H1 (cell line): ENCODE results near the gene E2F8. TPM values are rescaled to one million over a fixed set of nuclear protein-coding genes. Genes with fewer than 3 reads are reported as not detected.

ENCODE experiments used
- CTCF ChIA-PET: fragments of 300-600 bp; sonication (Branson Sonifier 250); formaldehyde crosslinking; loops from one replicate; lab custom pipeline; 2021; ENCODE audit not compliant: partially characterized antibody; lab: Charles Lee
- POLR2A ChIA-PET: fragments of 300-600 bp; sonication (Branson Sonifier 250); formaldehyde crosslinking; loops from one replicate; lab custom pipeline; 2021; ENCODE audit warnings: inconsistent platforms; ENCODE audit not compliant: partially characterized antibody; lab: Charles Lee
- DNase-seq, 2 experiments: peaks; one replicate each; pipeline versions ENCODE4 v3.0.0 to v3.0.0-alpha.2; 2010 to 2022; ENCODE audit warnings: low spot score in 2 of 2, low read depth in 1 of 2, mixed read lengths in 1 of 2
- FAIRE-seq: peaks from 2 replicates; lab custom pipeline; 2011; peaks lifted over from hg19 to GRCh38; lab: Jason Lieb, UNC
- H2AFZ ChIP-seq: 2 replicates; pipeline ENCODE4 v1.8.1; 2012; ENCODE audit warnings: low read length, inconsistent platforms
- H2AK5ac ChIP-seq: 2 replicates; pipeline ENCODE4 v1.6.1; 2013; ENCODE audit warnings: low read depth, low read length
- H2BK120ac ChIP-seq: replicated peaks from 2 replicates; pipeline ENCODE3; 2013; ENCODE audit warnings: low read depth, low read length, inconsistent platforms
- H2BK12ac ChIP-seq: 2 replicates; pipeline ENCODE4 v1.6.1; 2013; ENCODE audit warnings: low read depth, low read length
- H2BK15ac ChIP-seq: 2 replicates; pipeline ENCODE4 v1.6.1; 2013; ENCODE audit warnings: low read length
- H2BK20ac ChIP-seq: 2 replicates; pipeline ENCODE4 v1.6.1; 2013; ENCODE audit warnings: low read length
- H2BK5ac ChIP-seq: 2 replicates; pipeline ENCODE4 v1.6.1; 2013; ENCODE audit warnings: low read depth, low read length
- H3K14ac ChIP-seq: 2 replicates; pipeline ENCODE4 v1.6.1; 2013; ENCODE audit warnings: inconsistent platforms; ENCODE audit not compliant: insufficient read length
- H3K18ac ChIP-seq: 2 replicates; pipeline ENCODE4 v1.6.1; 2013; ENCODE audit warnings: low read length; ENCODE audit errors: extremely low read depth
- H3K23ac ChIP-seq: 2 replicates; pipeline ENCODE4 v1.6.1; 2013; ENCODE audit warnings: inconsistent platforms; ENCODE audit not compliant: insufficient read length
- H3K23me2 ChIP-seq: 2 replicates; pipeline ENCODE4 v1.6.1; 2013; ENCODE audit warnings: low read depth, low read length
- H3K27ac ChIP-seq: 2 replicates; pipeline ENCODE4 v1.6.1; 2011; ENCODE audit warnings: low read depth, low read length, inconsistent platforms
- H3K27me3 ChIP-seq, 4 experiments: replicated peaks in 1 of 4; 1 replicate in 1 of 4; 2 replicates in 3 of 4; pipeline versions ENCODE4 v1.6.1 to v1.8.1; 2011 to 2013; ENCODE audit warnings: low read length in 3 of 4, mild to moderate bottlenecking in 3 of 4, inconsistent platforms in 2 of 4, mixed read lengths in 2 of 4, moderate library complexity in 1 of 4; ENCODE audit not compliant: control insufficient read depth in 3 of 4, insufficient read depth in 3 of 4; ENCODE audit errors: extremely low read depth in 1 of 4
- H3K36me3 ChIP-seq, 4 experiments: 2 replicates each; pipeline versions ENCODE4 v1.6.1 to v1.8.1; 2011 to 2013; ENCODE audit warnings: mild to moderate bottlenecking in 4 of 4, low read length in 3 of 4, moderate library complexity in 2 of 4, control low read depth in 1 of 4, inconsistent platforms in 1 of 4; ENCODE audit not compliant: insufficient read depth in 4 of 4, control insufficient read depth in 2 of 4
- H3K4ac ChIP-seq: replicated peaks from 2 replicates; pipeline ENCODE3; 2013; ENCODE audit warnings: low read length, low read depth, mixed read lengths, inconsistent platforms; ENCODE audit not compliant: insufficient read length
- H3K4me1 ChIP-seq, 4 experiments: replicated peaks in 1 of 4; 1 replicate in 1 of 4; 2 replicates in 3 of 4; pipeline versions ENCODE4 v1.6.1 to v1.8.1; 2011 to 2013; ENCODE audit warnings: low read length in 3 of 4, inconsistent platforms in 2 of 4, mixed read lengths in 1 of 4; ENCODE audit not compliant: insufficient read depth in 4 of 4, control insufficient read depth in 3 of 4
- H3K4me2 ChIP-seq, 2 experiments: 2 replicates each; pipeline versions ENCODE4 v1.6.1 to v1.8.1; 2011 to 2013; ENCODE audit warnings: low read depth in 2 of 2, low read length in 2 of 2, control low read depth in 1 of 2, inconsistent platforms in 1 of 2, mild to moderate bottlenecking in 1 of 2; ENCODE audit not compliant: insufficient read depth in 1 of 2
- H3K4me3 ChIP-seq, 4 experiments: fragments of 200-600, 300-600 bp in 1 of 4; sonication (generic), shearing (Covaris generic), sonication (Bioruptor Twin) in 1 of 4; 2 replicates each; pipeline versions ENCODE4 v1.5.1 to v1.8.1; 2011 to 2016; ENCODE audit warnings: low read length in 4 of 4, low read depth in 3 of 4, control low read depth in 2 of 4, inconsistent platforms in 2 of 4, mild to moderate bottlenecking in 2 of 4, mixed read lengths in 1 of 4, moderate library complexity in 1 of 4; ENCODE audit not compliant: insufficient read depth in 2 of 4; ENCODE audit errors: extremely low read depth in 1 of 4
- H3K56ac ChIP-seq: replicated peaks from 2 replicates; pipeline ENCODE3; 2013; ENCODE audit warnings: low read depth, mild to moderate bottlenecking, mixed read lengths, low read length, inconsistent platforms; ENCODE audit not compliant: insufficient read length
- H3K79me1 ChIP-seq: 2 replicates; pipeline ENCODE4 v1.6.1; 2013; ENCODE audit warnings: low read depth, low read length, control low read depth
- H3K79me2 ChIP-seq, 2 experiments: 2 replicates each; pipeline versions ENCODE4 v1.6.1 to v1.8.1; 2012 to 2013; ENCODE audit warnings: low read length in 2 of 2, mild to moderate bottlenecking in 2 of 2, inconsistent platforms in 1 of 2; ENCODE audit not compliant: insufficient read depth in 2 of 2, control insufficient read depth in 1 of 2
- H3K9ac ChIP-seq, 4 experiments: replicated peaks in 1 of 4; 1 replicate in 1 of 4; 2 replicates in 3 of 4; pipeline versions ENCODE4 v1.6.1 to v1.8.1; 2011 to 2013; ENCODE audit warnings: low read depth in 3 of 4, low read length in 3 of 4, control low read depth in 2 of 4, mild to moderate bottlenecking in 2 of 4, moderate library complexity in 2 of 4, inconsistent platforms in 1 of 4; ENCODE audit errors: extremely low read depth in 1 of 4
- H3K9me3 ChIP-seq, 2 experiments: 2 replicates each; pipeline versions ENCODE4 v1.6.1 to v1.8.1; 2012 to 2013; ENCODE audit warnings: mild to moderate bottlenecking in 2 of 2, moderate library complexity in 2 of 2, control low read depth in 1 of 2, inconsistent platforms in 1 of 2, low read depth in 1 of 2, low read length in 1 of 2, mixed read lengths in 1 of 2; ENCODE audit not compliant: insufficient read depth in 2 of 2
- H4K20me1 ChIP-seq, 2 experiments: replicated peaks in 1 of 2; 2 replicates each; pipeline versions ENCODE3 to v1.8.1; 2011 to 2013; ENCODE audit warnings: inconsistent platforms in 2 of 2, low read length in 2 of 2, mild to moderate bottlenecking in 1 of 2; ENCODE audit not compliant: insufficient read depth in 2 of 2, control insufficient read depth in 1 of 2
- H4K5ac ChIP-seq: 2 replicates; pipeline ENCODE4 v1.6.1; 2013; ENCODE audit warnings: low read length, low read depth, mixed read lengths, inconsistent platforms; ENCODE audit not compliant: insufficient read length
- H4K8ac ChIP-seq: 2 replicates; pipeline ENCODE4 v1.8.0; 2013; ENCODE audit warnings: mild to moderate bottlenecking, moderate library complexity, low read length, inconsistent platforms; ENCODE audit not compliant: insufficient read depth; ENCODE audit errors: extremely low read depth
- H4K91ac ChIP-seq: replicated peaks from 2 replicates; pipeline ENCODE3; 2013; ENCODE audit warnings: low read length, mixed read lengths, inconsistent platforms; ENCODE audit not compliant: insufficient read length
- CBX8 ChIP-seq: fragments of 300-800, 300-1000 bp; sonication (generic); IDR thresholded peaks from 2 replicates; pipeline ENCODE4 v1.7.1; 2016; ENCODE audit warnings: low read depth, low read length, borderline replicate concordance
- GABPA ChIP-seq: IDR thresholded peaks from 2 replicates; pipeline ENCODE4 v1.6.1; 2011; ENCODE audit warnings: mild to moderate bottlenecking, low read length, moderate library complexity, borderline replicate concordance; ENCODE audit not compliant: insufficient read depth
- HDAC6 ChIP-seq: IDR thresholded peaks from one replicate; pipeline ENCODE4 v1.7.1; 2012; ENCODE audit warnings: low read depth, mild to moderate bottlenecking, inconsistent platforms, low read length, moderate library complexity
- RAD21 ChIP-seq, 2 experiments: IDR thresholded peaks in 1 of 2; conservative IDR thresholded peaks in 1 of 2; 2 replicates each; pipeline ENCODE4 v1.6.1; 2011; ENCODE audit warnings: low read depth in 2 of 2, low read length in 2 of 2, improper control_type of control experiment in 1 of 2, inconsistent platforms in 1 of 2, mild to moderate bottlenecking in 1 of 2, moderate library complexity in 1 of 2
- SIRT6 ChIP-seq: IDR thresholded peaks from one replicate; pipeline ENCODE4 v1.7.1; 2012; ENCODE audit warnings: low read length, inconsistent platforms
- SIX5 ChIP-seq: IDR thresholded peaks from 2 replicates; pipeline ENCODE4 v1.6.1; 2011; ENCODE audit warnings: mild to moderate bottlenecking, low read depth, low read length
- TAF7 ChIP-seq: optimal IDR thresholded peaks from 2 replicates; pipeline ENCODE3; 2011; ENCODE audit warnings: low read depth, mild to moderate bottlenecking, inconsistent platforms, low read length, moderate library complexity, borderline replicate concordance
- TBP ChIP-seq: IDR thresholded peaks from 2 replicates; pipeline ENCODE4 v1.6.1; 2011; ENCODE audit warnings: low read depth, low read length, improper control_type of control experiment
- WGBS, 2 experiments: shearing (Covaris generic) in 1 of 2; methylation state at CpG; one replicate each; pipeline versions ENCODE4 v1.1.6 to v1.1.7; 2013 to 2015; ENCODE audit warnings: low lambda C conversion rate in 2 of 2, mixed read lengths in 2 of 2, inconsistent platforms in 1 of 2, low coverage in 1 of 2, missing lambda C conversion rate in 1 of 2; ENCODE audit not compliant: insufficient replicate concordance in 2 of 2, insufficient coverage in 1 of 2, insufficient read length in 1 of 2; ENCODE audit errors: extremely low coverage in 1 of 2, missing lambda C conversion rate in 1 of 2; 5-methylcytosine and 5-hydroxymethylcytosine counted together
- polyA plus RNA-seq, 7 experiments: library from polyadenylated mRNA; depleted of rRNA in 3 of 7; stranded (reverse) in 5 of 7; unstranded in 2 of 7; fragments of >200 nt in 5 of 7; fragments of 200-250 nt in 2 of 7; gene quantifications; 1 replicate in 5 of 7; 2 replicates in 1 of 7; 4 replicates in 1 of 7; pipeline versions ENCODE4 v1.2.1 to v1.2.3, GENCODE V29; 2011 to 2013; ENCODE audit warnings: missing spikeins in 2 of 7, mixed read lengths in 2 of 7
- total RNA-seq: library from RNA; stranded (reverse); fragmentation: NEBNext Ultra II Directional; extraction: Animal tissue kit (Norgen Biotek cat#: 25700); gene quantifications from 2 replicates; pipeline ENCODE4 v1.2.1, GENCODE V29; 2021
- TF ChIP-seq, protein P1 (sequence below): IDR thresholded peaks from 2 replicates; pipeline ENCODE4 v1.6.1; 2011; ENCODE audit warnings: low read length, improper control_type of control experiment
- TF ChIP-seq, protein P2 (sequence below), 3 experiments: IDR thresholded peaks; 1 replicate in 2 of 3; 2 replicates in 1 of 3; pipeline versions ENCODE4 v1.5.1 to v1.6.1; 2011; ENCODE audit warnings: low read length in 3 of 3, mild to moderate bottlenecking in 3 of 3, inconsistent platforms in 2 of 3, low read depth in 1 of 3, moderate library complexity in 1 of 3; ENCODE audit not compliant: insufficient read depth in 1 of 3; ENCODE audit errors: control extremely low read depth in 1 of 3

E2F8 gene
- total and polyA plus RNA-seq, 2 of the 8 experiments (the other 6 are each of a cell fraction or from before 2014, with no cell fraction given): 5.4 to 11.4 TPM

DNA sequence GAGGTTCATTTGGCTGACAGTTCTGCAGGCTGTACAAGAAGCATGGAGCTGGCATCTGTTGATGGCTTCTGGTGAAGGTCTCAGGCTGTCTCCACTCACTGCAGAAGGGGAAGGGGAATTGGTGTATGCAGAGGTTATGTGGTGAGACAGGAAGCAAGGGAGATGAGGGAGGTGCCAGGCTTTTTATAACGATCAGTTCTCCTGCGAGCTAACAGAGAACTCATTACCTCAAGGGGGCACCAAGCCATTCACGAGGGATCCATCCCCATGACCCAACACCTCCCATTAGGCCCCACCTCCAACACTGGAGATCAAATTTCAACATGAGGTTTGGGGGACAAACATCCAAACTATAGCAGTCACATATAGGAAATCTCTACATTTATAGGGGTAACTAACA, 38.7 kb upstream of the E2F8 start:
- no peaks in the 10 kb centered on the region for H3K79me1 ChIP-seq
- peak in 1 of 2 experiments; percentile 53 for DNase-seq
- H3K4me2 ChIP-seq: no peak overlapping the region
- H3K4me3 ChIP-seq: no peak overlapping the region
- H4K5ac ChIP-seq: no peak overlapping the region
- H3K36me3 ChIP-seq: no peaks in the 10 kb centered on the region
- no peaks in the 10 kb centered on the region for H3K27me3 ChIP-seq
- no peak overlapping the region for H3K27ac ChIP-seq
- no peak overlapping the region for H2BK5ac ChIP-seq
- H4K8ac ChIP-seq: no peak overlapping the region
- no peaks in the 10 kb centered on the region for H4K20me1 ChIP-seq
- no peak overlapping the region for H2BK12ac ChIP-seq
- H2AK5ac ChIP-seq: no peak overlapping the region
- H3K9ac ChIP-seq: no peak overlapping the region
- H3K79me2 ChIP-seq: no peaks in the 10 kb centered on the region
- CTCF ChIA-PET: interaction anchor here (0.7 to 5.5 kb wide), 12 partner anchors 8 to 849 kb away, joined by 3 to 20 read pairs (median 4); no protein-coding TSS in a partner anchor
- no peak overlapping the region for H3K14ac ChIP-seq
- peak overlapping the region; percentile 68; the same call in 1 of the 2 replicates for H2AFZ ChIP-seq
- peaks cover 0 to 11% (median 6%) of the 10 kb centered on the region in 4 experiments; a peak in 3 of 7 replicates for H3K4me1 ChIP-seq
- no peak overlapping the region for H3K23ac ChIP-seq
- no peak overlapping the region for H3K4ac ChIP-seq
- peak; percentile 7 for FAIRE-seq
- H2BK15ac ChIP-seq: no peak overlapping the region
- no peak overlapping the region for H2BK20ac ChIP-seq
- 50% methylated on average over 3 of the region's 3 CpGs; no CpG with 5 or more reads in 1 of the 2 experiments for WGBS, 2 experiments
- H3K56ac ChIP-seq: no peak overlapping the region
- no peak overlapping the region for H2BK120ac ChIP-seq
- H3K9me3 ChIP-seq: no peaks in the 10 kb centered on the region
- no peak overlapping the region for H4K91ac ChIP-seq
- no peak overlapping the region for H3K18ac ChIP-seq
- POLR2A ChIA-PET: no interaction called here
- H3K23me2 ChIP-seq: no peaks in the 10 kb centered on the region
- TF ChIP-seq, protein P1, sequence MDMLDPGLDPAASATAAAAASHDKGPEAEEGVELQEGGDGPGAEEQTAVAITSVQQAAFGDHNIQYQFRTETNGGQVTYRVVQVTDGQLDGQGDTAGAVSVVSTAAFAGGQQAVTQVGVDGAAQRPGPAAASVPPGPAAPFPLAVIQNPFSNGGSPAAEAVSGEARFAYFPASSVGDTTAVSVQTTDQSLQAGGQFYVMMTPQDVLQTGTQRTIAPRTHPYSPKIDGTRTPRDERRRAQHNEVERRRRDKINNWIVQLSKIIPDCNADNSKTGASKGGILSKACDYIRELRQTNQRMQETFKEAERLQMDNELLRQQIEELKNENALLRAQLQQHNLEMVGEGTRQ: no peak
- TF ChIP-seq SIRT6 (no peak), CBX8 (no peak), HDAC6 (no peak), GABPA (no peak), TBP (no peak), TAF7 (no peak), RAD21 (IDR thresholded peaks at IDR 0.05 in 1 of 2, conservative IDR thresholded peaks at IDR 0.05 in 1 of 2; ENCODE audit: low read depth in 2 of 2, low read length in 2 of 2) (peak; percentile 31 to 46), SIX5 (peak; percentile 18; the same call in 1 of the 2 replicates)
- TF ChIP-seq, protein P2, sequence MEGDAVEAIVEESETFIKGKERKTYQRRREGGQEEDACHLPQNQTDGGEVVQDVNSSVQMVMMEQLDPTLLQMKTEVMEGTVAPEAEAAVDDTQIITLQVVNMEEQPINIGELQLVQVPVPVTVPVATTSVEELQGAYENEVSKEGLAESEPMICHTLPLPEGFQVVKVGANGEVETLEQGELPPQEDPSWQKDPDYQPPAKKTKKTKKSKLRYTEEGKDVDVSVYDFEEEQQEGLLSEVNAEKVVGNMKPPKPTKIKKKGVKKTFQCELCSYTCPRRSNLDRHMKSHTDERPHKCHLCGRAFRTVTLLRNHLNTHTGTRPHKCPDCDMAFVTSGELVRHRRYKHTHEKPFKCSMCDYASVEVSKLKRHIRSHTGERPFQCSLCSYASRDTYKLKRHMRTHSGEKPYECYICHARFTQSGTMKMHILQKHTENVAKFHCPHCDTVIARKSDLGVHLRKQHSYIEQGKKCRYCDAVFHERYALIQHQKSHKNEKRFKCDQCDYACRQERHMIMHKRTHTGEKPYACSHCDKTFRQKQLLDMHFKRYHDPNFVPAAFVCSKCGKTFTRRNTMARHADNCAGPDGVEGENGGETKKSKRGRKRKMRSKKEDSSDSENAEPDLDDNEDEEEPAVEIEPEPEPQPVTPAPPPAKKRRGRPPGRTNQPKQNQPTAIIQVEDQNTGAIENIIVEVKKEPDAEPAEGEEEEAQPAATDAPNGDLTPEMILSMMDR (IDR thresholded peaks at IDR 0.05; ENCODE audit: control extremely low read depth in 1 of 3, insufficient read depth in 1 of 3, low read depth in 1 of 3, low read length in 3 of 3): peak; percentile 22 to 55 (median 30); a peak in 3 of 4 replicates
